Measurements from ENCODE around the gene REEP3.

REEP3 gene

DNA sequence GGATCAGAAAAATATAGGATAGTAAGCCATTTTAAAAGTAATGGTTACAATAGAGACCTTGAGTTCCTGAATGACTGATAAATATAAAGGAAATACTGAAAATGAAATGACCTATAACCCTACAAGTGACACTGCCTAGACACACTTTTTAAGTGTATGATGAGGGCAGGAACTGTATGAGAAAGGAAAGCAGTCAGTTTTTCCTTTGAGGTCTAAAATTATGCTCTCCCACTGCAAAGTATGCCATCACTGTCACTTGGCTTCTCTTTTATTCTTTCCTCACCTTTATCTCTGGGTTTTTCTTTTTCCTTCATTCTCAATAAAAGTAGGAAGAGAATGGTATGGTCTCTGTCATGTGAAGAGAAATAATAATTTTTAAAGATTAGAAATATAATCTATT lies 13.5 kb downstream of the REEP3 start:
- Histone ChIP-seq H3K27me3 (ENCODE audit: insufficient read depth, poor library complexity, severe bottlenecking) (no peaks in the 10 kb centered on the region), H3K4me3 (ENCODE audit: severe bottlenecking) (no peak overlapping the region), H3K4me1 (ENCODE audit: insufficient read depth, poor library complexity, severe bottlenecking) (no peaks in the 10 kb centered on the region), H3K9me3 (ENCODE audit: severe bottlenecking) (no peaks in the 10 kb centered on the region), H3K27ac (ENCODE audit: poor library complexity, severe bottlenecking) (no peak overlapping the region), H3K36me3 (ENCODE audit: low read depth) (peaks cover 15% of the 10 kb centered on the region; the same call in 1 of the 2 replicates)
- TF ChIP-seq, protein P1, sequence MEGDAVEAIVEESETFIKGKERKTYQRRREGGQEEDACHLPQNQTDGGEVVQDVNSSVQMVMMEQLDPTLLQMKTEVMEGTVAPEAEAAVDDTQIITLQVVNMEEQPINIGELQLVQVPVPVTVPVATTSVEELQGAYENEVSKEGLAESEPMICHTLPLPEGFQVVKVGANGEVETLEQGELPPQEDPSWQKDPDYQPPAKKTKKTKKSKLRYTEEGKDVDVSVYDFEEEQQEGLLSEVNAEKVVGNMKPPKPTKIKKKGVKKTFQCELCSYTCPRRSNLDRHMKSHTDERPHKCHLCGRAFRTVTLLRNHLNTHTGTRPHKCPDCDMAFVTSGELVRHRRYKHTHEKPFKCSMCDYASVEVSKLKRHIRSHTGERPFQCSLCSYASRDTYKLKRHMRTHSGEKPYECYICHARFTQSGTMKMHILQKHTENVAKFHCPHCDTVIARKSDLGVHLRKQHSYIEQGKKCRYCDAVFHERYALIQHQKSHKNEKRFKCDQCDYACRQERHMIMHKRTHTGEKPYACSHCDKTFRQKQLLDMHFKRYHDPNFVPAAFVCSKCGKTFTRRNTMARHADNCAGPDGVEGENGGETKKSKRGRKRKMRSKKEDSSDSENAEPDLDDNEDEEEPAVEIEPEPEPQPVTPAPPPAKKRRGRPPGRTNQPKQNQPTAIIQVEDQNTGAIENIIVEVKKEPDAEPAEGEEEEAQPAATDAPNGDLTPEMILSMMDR (IDR thresholded peaks at IDR 0.05; ENCODE audit: poor library complexity, severe bottlenecking): no peak
- ATAC-seq (ENCODE audit: low read depth): no peak
- DNase-seq (ENCODE audit: low spot score): no peak

DNA sequence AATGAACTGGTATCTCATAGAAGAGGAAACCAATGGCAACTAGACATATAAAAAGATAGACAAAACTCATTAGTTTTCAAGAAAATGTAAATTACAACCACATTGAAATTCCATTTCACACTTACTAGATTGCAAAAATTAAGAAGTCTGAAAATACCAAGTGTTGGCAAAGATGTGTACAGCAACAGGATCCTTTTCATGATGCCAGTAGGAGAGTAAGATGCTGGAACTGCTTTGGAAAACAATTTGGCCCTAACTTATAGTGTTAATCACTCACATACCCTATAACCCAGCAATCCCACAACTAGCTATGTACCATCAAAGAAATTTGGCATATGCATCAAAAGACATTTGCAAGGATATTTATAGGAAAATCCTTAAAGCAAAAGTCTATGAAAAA lies 15.5 kb downstream of the REEP3 start:
- H3K4me1 ChIP-seq (ENCODE audit: insufficient read depth, poor library complexity, severe bottlenecking): no peaks in the 10 kb centered on the region
- DNase-seq (ENCODE audit: low spot score) (no peak), ATAC-seq (ENCODE audit: low read depth) (no peak)
- H3K36me3 ChIP-seq (ENCODE audit: low read depth): peaks cover 7% of the 10 kb centered on the region; the same call in 1 of the 2 replicates
- TF ChIP-seq, protein P1 (IDR thresholded peaks at IDR 0.05; ENCODE audit: poor library complexity, severe bottlenecking): no peak
- H3K4me3 ChIP-seq (ENCODE audit: severe bottlenecking): no peak overlapping the region
- no peak overlapping the region for H3K27ac ChIP-seq (ENCODE audit: poor library complexity, severe bottlenecking)
- no peaks in the 10 kb centered on the region for H3K27me3 ChIP-seq (ENCODE audit: insufficient read depth, poor library complexity, severe bottlenecking)
- H3K9me3 ChIP-seq (ENCODE audit: severe bottlenecking): no peaks in the 10 kb centered on the region

DNA sequence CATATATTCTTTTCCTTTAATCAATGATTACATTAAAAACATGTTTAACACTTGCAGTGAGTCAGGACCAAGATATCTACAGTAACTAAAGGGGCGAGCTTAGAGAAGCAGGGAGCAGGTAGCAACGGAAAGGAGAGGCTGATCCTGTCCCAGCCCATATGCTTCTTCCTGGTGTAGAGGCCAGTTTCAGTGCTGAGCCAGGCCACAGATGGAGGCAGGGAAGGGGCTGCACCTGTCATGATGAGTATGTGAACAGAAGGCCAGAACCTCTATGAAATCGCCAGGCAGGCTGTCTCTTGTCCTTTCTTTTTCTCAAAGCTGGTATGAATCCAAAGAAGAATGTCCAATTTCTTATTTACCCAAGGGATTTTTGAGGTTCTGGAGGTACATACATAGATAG lies 16.3 kb downstream of the REEP3 start:
- Histone ChIP-seq H3K4me1 (ENCODE audit: insufficient read depth, poor library complexity, severe bottlenecking) (no peaks in the 10 kb centered on the region), H3K27ac (ENCODE audit: poor library complexity, severe bottlenecking) (no peak overlapping the region), H3K9me3 (ENCODE audit: severe bottlenecking) (no peaks in the 10 kb centered on the region), H3K4me3 (ENCODE audit: severe bottlenecking) (no peak overlapping the region), H3K36me3 (ENCODE audit: low read depth) (peaks cover 7% of the 10 kb centered on the region; the same call in 1 of the 2 replicates), H3K27me3 (ENCODE audit: insufficient read depth, poor library complexity, severe bottlenecking) (no peaks in the 10 kb centered on the region)
- TF ChIP-seq, protein P1 (IDR thresholded peaks at IDR 0.05; ENCODE audit: poor library complexity, severe bottlenecking): no peak
- DNase-seq (ENCODE audit: low spot score): no peak
- ATAC-seq (ENCODE audit: low read depth): peak; percentile 46; the same call in 1 of the 3 replicates

DNA sequence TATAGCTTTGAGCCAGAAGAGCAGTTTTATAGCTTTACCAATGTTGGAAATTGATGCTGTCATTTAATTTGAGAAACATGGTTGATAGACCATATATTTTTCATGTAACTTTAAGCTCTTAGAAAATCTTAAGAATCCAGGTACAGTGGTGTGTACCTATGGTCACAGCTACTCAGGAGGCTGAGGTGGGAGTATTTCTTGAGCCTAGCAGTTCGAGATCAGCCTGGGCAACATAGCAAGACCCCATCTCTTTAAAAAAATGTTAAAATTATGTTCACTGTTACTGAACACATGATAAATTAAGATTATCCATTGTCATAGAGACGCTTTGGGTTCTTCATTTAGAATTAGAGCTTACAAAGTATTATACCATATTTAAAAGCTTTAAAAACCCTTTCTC lies 18.2 kb downstream of the REEP3 start:
- DNase-seq (ENCODE audit: low spot score): no peak
- H3K4me1 ChIP-seq (ENCODE audit: insufficient read depth, poor library complexity, severe bottlenecking): peaks cover 9% of the 10 kb centered on the region
- no peaks in the 10 kb centered on the region for H3K9me3 ChIP-seq (ENCODE audit: severe bottlenecking)
- H3K27ac ChIP-seq (ENCODE audit: poor library complexity, severe bottlenecking): no peak overlapping the region
- H3K4me3 ChIP-seq (ENCODE audit: severe bottlenecking): no peak overlapping the region
- no peaks in the 10 kb centered on the region for H3K27me3 ChIP-seq (ENCODE audit: insufficient read depth, poor library complexity, severe bottlenecking)
- no peak for ATAC-seq (ENCODE audit: low read depth)
- peaks cover 7% of the 10 kb centered on the region; the same call in 1 of the 2 replicates for H3K36me3 ChIP-seq (ENCODE audit: low read depth)
- TF ChIP-seq, protein P1 (IDR thresholded peaks at IDR 0.05; ENCODE audit: poor library complexity, severe bottlenecking): no peak

DNA sequence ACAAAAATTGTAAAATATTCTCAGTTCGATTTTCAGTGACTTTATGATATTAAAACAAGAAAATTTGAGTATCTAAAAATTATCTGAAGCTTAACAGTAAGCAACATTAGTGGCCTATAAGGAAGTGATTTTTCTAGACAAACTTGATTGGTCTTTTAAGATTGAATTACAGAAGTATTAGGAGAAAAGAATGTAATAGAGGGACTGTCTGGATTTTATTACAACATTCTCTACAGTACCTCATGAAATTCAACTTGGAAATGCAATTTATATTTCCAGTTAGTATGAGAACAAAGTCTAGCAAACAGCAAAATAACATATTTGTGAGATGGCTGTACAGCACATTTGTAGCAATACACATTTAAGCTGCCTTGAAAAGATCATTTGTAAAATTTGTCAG lies 18.8 kb downstream of the REEP3 start:
- no peak for ATAC-seq (ENCODE audit: low read depth)
- H3K27me3 ChIP-seq (ENCODE audit: insufficient read depth, poor library complexity, severe bottlenecking): no peaks in the 10 kb centered on the region
- TF ChIP-seq, protein P1 (IDR thresholded peaks at IDR 0.05; ENCODE audit: poor library complexity, severe bottlenecking): no peak
- H3K4me3 ChIP-seq (ENCODE audit: severe bottlenecking): no peak overlapping the region
- peaks cover 9% of the 10 kb centered on the region for H3K4me1 ChIP-seq (ENCODE audit: insufficient read depth, poor library complexity, severe bottlenecking)
- no peak overlapping the region for H3K27ac ChIP-seq (ENCODE audit: poor library complexity, severe bottlenecking)
- H3K36me3 ChIP-seq (ENCODE audit: low read depth): peaks cover 5% of the 10 kb centered on the region; the same call in 1 of the 2 replicates
- DNase-seq (ENCODE audit: low spot score): no peak
- H3K9me3 ChIP-seq (ENCODE audit: severe bottlenecking): no peaks in the 10 kb centered on the region
